Body of pancreas (tissue), 4 donors: ENCODE results near the gene PRKAG2. TPM values are rescaled to one million over a fixed set of nuclear protein-coding genes. Genes with fewer than 3 reads are reported as not detected.

Experiments used
- ATAC-seq: fragments of 150-250 bp; one replicate; pipeline ENCODE4 v1.9.1; 2016
- DNase-seq, 4 donors: peaks; one replicate each; pipeline ENCODE4 v3.0.0-alpha.2; 2019
- H3K27ac ChIP-seq, 4 donors: fragments of 200-600 bp; sonication (generic); 1 replicate in 3 of 4; 2 replicates in 1 of 4; pipeline versions ENCODE4 v1.5.1 to v1.6.1; 2016 to 2019; ENCODE audit warnings: mild to moderate bottlenecking in 1 of 4, mixed read lengths in 1 of 4, moderate library complexity in 1 of 4
- H3K27me3 ChIP-seq, 2 donors: fragments of 200-600 bp; sonication (generic); one replicate each; pipeline ENCODE4 v1.6.0; 2016; ENCODE audit warnings: mild to moderate bottlenecking in 1 of 2
- H3K36me3 ChIP-seq, 2 donors: fragments of 200-600 bp; sonication (generic); replicated peaks in 1 of 2; 2 replicates each; pipeline ENCODE4 v1.5.1; 2016; ENCODE audit warnings: low read depth in 2 of 2; ENCODE audit not compliant: insufficient read depth in 1 of 2
- H3K4me1 ChIP-seq: fragments of 200-600 bp; sonication (generic); one replicate; pipeline ENCODE4 v1.6.0; 2016
- H3K4me3 ChIP-seq, 2 donors: fragments of 200-600 bp; sonication (generic); 1 replicate in 1 of 2; 2 replicates in 1 of 2; pipeline ENCODE4 v1.5.1; 2016 to 2019
- H3K9me3 ChIP-seq, 3 donors: fragments of 200-600 bp; sonication (generic); 1 replicate in 2 of 3; 2 replicates in 1 of 3; pipeline ENCODE4 v1.5.1; 2016
- POLR2A ChIP-seq, 3 donors: fragments of 450-650 bp; IDR thresholded peaks; one replicate each; pipeline ENCODE4 v1.6.1; 2016; ENCODE audit warnings: antibody characterized with exemption in 3 of 3, mild to moderate bottlenecking in 2 of 3
- WGBS, 2 donors: methylation state at CpG; one replicate each; pipeline ENCODE4 v1.1.5; 2017; 5-methylcytosine and 5-hydroxymethylcytosine counted together
- intact Hi-C: fragments of 100-400 bp; cut with DNase I; formaldehyde crosslinking; loops from one replicate; pipeline ENCODE4 v1.15.1; 2023
- total RNA-seq, 2 donors: library from RNA; depleted of rRNA; stranded (reverse); fragments of >200 nt; gene quantifications; one replicate each; pipeline ENCODE4 v1.1.0, GENCODE V29; 2016
- TF ChIP-seq, protein P1 (sequence below), 7 experiments: fragments of 450-650 bp in 4 of 7; fragments of 200-600 bp in 3 of 7; sonication (generic) in 3 of 7; IDR thresholded peaks; one replicate each; pipeline ENCODE4 v1.5.1; 2016 to 2019; ENCODE audit warnings: antibody characterized with exemption in 7 of 7

PRKAG2 gene
- total RNA-seq, 2 donors from 2014 or later: 9.9 to 24.4 TPM

GRCh38 chr7:151724920-151725584 lies 151.9 kb downstream of the PRKAG2 start:
- intact Hi-C loops: no loop called here
- Histone ChIP-seq H3K4me1 (peaks cover 15% of the 10 kb centered on the region), H3K27ac (no peak overlapping the region), H3K27me3 (no peaks in the 10 kb centered on the region), H3K4me3 (no peak overlapping the region), H3K36me3 (no peaks in the 10 kb centered on the region), H3K9me3 (no peaks in the 10 kb centered on the region)
- 95% methylated on average over 20 to 22 of the region's 22 CpGs for WGBS, 2 donors
- no peak for ATAC-seq
- DNase-seq: no peak
- TF ChIP-seq POLR2A (IDR thresholded peaks at IDR 0.05): no peak
- TF ChIP-seq, protein P1, sequence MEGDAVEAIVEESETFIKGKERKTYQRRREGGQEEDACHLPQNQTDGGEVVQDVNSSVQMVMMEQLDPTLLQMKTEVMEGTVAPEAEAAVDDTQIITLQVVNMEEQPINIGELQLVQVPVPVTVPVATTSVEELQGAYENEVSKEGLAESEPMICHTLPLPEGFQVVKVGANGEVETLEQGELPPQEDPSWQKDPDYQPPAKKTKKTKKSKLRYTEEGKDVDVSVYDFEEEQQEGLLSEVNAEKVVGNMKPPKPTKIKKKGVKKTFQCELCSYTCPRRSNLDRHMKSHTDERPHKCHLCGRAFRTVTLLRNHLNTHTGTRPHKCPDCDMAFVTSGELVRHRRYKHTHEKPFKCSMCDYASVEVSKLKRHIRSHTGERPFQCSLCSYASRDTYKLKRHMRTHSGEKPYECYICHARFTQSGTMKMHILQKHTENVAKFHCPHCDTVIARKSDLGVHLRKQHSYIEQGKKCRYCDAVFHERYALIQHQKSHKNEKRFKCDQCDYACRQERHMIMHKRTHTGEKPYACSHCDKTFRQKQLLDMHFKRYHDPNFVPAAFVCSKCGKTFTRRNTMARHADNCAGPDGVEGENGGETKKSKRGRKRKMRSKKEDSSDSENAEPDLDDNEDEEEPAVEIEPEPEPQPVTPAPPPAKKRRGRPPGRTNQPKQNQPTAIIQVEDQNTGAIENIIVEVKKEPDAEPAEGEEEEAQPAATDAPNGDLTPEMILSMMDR (IDR thresholded peaks at IDR 0.05): no peak

DNA sequence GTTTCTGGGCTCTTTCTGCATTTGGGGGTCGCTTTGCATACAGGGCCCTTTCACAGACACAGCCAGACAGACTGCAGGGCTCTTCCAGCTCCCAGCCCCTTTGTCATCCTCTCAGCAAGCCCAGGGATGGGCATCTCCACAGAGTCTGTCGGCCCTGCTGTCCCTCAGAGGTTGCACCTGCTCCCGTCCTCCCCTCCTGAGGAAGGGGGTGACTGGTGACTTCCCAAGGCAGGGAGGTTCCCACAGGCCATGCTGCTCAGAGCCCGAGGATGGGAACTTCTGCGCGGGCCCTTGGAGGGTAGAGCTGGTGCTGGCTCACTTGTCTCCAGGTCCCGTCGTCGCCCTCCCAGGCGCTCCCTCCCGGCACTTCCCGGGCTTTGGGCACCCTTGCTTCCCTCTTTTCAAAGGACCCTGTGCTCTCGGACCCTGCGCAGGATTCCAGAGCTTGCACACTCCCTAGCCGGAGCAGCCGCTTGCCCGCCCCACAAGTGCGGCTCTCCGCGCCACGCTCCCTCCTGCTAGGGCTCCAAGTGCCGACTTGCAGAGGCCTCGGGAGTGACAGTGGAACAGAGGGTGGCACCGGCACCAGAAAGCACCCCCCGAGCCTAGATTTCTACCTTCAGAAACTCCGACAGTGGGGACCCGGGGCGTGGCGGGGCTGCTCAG lies 152.5 kb downstream of the PRKAG2 start:
- H3K4me3 ChIP-seq: no peak overlapping the region
- TF ChIP-seq, protein P1 (IDR thresholded peaks at IDR 0.05): no peak
- TF ChIP-seq POLR2A (IDR thresholded peaks at IDR 0.05): no peak
- intact Hi-C loops: no loop called here
- no peaks in the 10 kb centered on the region for H3K36me3 ChIP-seq
- no peaks in the 10 kb centered on the region for H3K27me3 ChIP-seq
- H3K4me1 ChIP-seq: peaks cover 15% of the 10 kb centered on the region
- H3K27ac ChIP-seq: no peak overlapping the region
- ATAC-seq (no peak), DNase-seq (no peak)
- no peaks in the 10 kb centered on the region for H3K9me3 ChIP-seq
- 96 to 98% methylated on average over 10 to 28 of the region's 29 CpGs for WGBS, 2 donors

DNA sequence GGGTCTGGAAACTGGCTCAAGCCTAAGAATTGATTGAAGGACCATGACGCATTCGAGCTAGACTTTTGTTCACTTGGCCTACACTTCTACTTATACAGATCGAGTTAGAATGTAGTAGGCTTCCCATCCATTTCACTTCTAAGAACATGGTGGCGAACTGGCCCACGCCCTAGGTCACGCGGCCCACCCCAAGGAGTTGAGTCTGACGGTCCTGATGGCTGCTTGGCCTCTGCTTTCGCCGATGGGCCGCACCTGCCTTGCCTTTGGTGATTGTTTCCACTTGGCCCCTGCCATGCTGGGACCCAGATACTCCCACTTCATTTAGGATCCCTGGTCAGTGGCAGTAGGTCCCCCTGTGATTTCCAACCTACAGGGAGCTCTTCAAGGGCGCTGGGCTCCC lies 153.6 kb downstream of the PRKAG2 start:
- Histone ChIP-seq H3K9me3 (no peaks in the 10 kb centered on the region), H3K36me3 (no peaks in the 10 kb centered on the region), H3K27ac (no peak overlapping the region), H3K4me1 (peaks cover 15% of the 10 kb centered on the region), H3K4me3 (no peak overlapping the region), H3K27me3 (no peaks in the 10 kb centered on the region)
- DNase-seq (no peak), ATAC-seq (no peak)
- WGBS, 2 donors: 85 to 91% methylated on average over 4 to 12 of the region's 12 CpGs
- intact Hi-C loops: no loop called here
- no peak for TF ChIP-seq POLR2A (IDR thresholded peaks at IDR 0.05)
- TF ChIP-seq, protein P1 (IDR thresholded peaks at IDR 0.05): no peak

DNA sequence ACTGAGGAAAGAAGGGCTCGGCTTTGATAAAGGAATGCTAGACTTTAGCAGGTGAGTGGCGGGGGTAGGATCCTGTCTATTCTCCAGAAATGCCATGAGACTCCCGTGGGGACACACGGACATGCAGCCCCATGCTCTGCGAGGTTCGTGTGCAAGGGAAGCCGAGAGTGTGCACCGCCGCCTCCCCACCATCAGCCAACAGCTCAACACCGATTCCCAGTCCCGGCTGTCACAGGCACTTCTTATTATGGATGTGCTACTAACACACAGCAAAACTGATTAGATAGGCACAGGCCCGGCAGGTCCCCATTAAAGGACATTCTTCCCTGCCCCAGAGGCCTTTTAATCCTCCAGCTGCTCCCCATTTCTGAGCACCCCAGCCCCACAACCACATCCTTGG lies 154.4 kb downstream of the PRKAG2 start:
- 80 to 87% methylated on average over 1 to 12 of the region's 12 CpGs for WGBS, 2 donors

More for the DNA sequence above, 154.4 kb downstream of the PRKAG2 start:
- ATAC-seq: no peak
- no peak for TF ChIP-seq POLR2A (IDR thresholded peaks at IDR 0.05)
- TF ChIP-seq, protein P1 (IDR thresholded peaks at IDR 0.05): no peak
- no peaks in the 10 kb centered on the region for H3K36me3 ChIP-seq
- intact Hi-C loops: no loop called here
- no peaks in the 10 kb centered on the region for H3K9me3 ChIP-seq
- H3K27ac ChIP-seq: no peak overlapping the region
- no peak for DNase-seq
- no peaks in the 10 kb centered on the region for H3K27me3 ChIP-seq
- peaks cover 19% of the 10 kb centered on the region for H3K4me1 ChIP-seq
- no peak overlapping the region for H3K4me3 ChIP-seq
